Measurements from ENCODE around the gene ZNF217.
"Not testable (repeated sequence)": the region's sequence is repeated elsewhere in the genome, so short reads cannot be mapped to it uniquely, and the experiment has no call there.

ZNF217 gene

DNA sequence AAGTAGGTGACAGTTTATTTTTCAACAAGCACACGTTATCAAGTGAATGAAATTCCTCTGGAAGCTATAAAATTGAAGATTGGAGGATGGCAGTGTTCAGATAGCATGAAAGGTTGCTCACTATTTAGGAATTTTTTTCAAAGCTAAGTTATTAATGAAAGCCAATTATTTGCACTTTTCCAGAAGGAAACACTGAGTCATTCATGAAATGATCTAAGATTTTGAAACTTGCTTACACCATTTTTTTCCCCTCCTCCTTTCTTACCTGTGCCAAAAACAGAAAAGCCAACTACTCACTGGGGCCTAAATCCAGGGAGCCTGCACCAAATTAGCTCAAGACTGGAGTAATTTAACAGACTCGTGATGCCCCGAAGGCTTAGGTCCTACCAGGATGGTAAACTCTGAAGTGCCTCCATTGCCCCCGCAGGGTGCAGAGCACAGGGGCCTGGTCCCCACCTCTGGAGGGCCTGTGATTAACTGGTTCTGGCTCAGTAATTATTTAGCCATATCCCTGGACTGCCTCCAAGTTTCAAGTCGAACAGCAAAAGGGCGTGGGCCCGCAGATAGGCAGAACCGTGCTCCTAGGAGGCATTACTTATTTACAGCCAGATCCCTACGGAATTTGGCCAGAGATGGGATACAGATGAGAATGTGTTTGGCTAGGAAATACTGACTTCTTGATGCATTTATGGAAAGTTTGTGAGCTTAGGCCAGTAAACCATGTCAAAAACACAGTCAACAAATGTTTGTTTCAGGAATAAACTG, 28.0 kb upstream of the ZNF217 start:
- DNase-seq: peak; percentile 46

GRCh38 chr20:53618490-53619000, 24.9 kb upstream of the ZNF217 start:
- not testable (repeated sequence) for DNase-seq

DNA sequence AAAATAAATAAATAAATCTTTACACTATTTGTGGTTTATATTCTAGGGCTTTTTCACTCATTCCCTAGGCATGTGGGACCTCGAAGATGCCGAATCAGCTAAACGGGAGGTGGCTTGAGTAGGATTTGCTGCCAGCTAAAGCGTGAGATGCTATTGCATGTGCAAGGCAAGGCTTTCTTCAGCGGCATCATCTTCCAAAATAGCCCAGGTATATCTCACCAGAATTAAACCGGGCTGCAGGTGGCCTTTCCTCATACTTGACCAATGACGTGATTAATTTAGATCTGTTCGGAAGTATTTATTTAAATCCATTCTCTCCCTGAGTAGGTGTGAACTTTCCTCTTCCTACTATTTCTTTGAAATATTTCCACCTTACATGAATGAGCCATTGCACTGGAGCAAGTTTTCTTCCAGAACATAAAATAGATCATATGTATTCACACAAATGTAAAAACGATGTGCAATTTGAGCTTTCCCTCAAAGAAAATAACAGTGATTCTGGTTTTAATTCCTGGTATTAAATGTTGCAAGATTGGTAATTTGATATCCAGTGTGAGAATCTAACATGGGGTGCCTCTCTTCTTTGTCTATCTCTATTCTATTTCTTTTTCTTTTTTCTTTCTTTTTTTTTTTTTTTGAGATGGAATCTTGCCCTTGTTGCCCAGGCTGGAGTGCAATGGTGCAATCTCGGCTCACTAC, 24.3 kb upstream of the ZNF217 start:
- DNase-seq: no peak

DNA sequence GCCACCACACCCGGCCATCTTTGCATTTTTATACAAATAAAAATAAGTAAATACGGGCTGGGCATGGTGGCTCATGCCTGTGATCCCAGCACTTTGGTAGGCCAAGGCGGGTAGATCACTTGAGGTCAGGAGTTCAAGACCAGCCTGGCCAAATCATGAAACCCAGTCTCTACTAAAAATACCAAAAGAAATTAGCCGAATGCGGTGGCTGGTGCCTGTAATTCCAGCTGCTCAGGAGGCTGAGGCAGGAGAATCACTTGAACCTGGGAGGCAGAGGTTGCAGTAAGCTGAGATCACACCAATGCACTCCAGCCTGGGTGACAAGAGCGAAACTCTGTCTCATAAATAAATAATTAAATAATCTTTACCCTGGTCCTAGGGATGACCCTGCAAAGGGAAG, 22.9 kb upstream of the ZNF217 start:
- DNase-seq: not testable (repeated sequence)

- no peak for DNase-seq
Observed at GRCh38 chr20:53613748-53614147, 20.1 kb upstream of the ZNF217 start.

DNA sequence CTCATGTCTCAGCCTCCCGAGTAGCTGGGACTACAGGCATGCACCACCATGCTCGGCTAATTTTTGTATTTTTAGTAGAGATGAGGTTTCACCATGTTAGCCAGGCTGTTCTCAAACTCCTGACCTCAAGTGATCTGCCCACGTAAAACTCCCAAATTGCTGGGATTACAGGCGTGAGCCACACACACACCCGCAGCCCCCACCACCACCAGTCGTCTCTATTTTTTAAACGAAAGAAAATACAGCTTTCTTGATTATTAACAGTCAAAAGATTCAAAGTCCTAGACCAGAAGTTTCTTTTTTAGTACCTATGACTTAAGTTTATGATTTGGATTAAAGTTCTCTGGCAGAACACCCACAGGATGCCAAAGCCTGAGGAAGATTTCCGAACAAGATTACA, 18.6 kb upstream of the ZNF217 start:
- not testable (repeated sequence) for DNase-seq

GRCh38 chr20:53611449-53611894, 17.8 kb upstream of the ZNF217 start:
- no peak for DNase-seq

DNA sequence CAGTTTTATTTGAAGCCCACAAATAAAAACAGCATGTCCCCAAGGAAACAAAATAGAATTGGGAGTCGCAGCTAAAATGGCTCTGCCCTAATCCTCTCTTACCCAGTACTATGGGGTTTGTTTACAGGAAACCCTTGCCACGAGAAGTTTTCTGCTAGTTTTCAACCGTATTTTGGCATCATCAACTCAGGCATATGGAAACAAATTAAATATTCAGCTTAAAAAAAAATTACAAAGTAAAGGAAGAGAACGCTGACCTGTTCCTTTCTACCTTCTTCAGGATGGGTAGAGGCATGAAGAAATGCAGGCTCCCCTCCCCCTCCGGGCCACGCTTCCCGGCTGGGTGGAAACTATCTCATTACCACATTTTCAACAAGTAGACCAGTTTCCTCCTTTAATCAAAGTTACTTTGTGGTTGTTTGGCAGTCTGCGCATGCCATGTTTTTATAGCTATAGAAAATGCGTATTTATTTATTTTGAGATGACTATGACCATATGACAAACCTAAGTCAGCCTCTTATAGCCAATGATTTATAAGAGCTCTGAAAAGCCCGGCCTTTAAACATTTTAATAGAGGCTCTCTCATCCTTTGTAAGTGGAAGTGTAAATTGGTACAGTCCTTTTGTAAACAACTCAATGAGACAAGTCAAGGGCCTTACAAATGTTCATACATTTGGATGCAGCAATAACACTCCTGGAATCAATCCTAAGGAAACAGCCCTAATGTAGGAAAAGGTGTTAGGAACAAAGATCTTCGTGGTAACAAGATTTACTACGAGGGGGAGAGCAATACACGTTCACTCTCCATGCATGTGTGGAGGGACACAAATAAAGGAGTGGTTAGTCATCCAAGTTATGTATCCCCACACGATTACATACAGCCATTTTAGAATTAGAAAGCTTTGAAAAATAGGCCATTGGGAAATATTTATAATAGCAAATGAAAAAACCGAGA, 16.1 kb upstream of the ZNF217 start:
- peak; percentile 84 for DNase-seq

DNA sequence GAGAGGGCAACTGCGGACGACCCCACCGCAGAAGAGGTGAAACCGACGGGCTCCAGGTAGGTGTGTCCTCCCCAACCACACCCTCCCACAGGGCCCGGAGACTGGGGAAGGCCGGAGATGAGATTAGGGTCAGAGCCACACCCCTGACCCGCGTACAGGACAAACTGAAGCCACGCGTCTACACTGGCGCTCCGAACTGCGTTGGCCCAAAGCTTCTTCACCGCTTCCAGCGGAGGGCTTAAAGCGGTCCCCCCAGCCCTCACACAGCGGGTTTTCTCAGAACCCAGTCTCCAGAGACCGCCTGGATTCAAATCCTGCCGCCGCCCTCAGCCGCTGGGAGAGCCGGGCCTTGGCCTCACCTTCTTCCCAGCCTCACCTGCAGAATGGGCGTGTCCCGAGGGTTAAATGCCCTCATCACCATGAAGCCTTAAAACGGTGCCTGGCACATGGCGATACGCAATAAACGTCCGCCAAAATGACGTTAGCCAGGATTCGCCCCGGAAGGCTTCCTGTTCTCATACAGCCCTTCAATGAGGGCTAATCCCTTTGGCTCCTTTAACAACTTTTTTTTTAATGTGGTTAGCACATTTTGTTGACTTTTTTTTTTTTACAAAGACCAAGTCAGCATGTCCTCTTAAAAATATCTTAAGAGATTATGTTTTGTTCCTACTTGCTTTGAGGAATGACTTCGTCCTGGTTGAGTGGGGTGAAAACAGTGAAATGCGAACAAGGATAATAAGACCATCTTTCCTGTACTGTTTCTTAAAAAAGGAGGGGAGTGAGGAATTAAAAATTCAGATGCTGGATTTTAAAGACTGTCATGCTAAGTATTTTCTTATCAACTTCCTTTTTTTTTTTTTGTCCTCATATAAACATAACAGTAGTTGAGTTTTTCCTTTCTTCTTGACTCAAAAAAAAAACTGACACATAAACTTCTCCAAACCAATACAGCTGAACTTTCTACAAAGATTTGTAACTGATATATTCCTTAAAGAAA, 15.1 kb upstream of the ZNF217 start:
- DNase-seq: peak; percentile 51

DNA sequence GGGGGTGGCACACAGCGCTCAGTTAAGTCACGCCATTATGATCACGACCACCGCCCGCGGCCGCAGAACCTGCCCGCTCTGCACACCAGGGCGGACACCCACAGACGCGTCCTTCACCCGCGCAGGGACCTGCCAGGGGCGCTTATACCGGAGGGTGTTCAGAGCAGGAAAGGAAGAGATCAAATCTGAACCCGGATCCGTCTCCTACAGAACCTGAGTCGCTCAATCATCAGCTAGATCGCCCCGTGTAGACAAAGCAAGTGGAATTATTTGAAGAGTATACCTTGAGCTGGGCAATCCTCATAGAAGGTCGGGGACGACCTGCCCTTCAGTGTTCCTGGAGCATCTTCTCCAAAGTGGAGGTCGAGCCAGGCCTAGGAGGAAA, 14.4 kb upstream of the ZNF217 start:
- DNase-seq: no peak

GRCh38 chr20:53606364-53606985, 12.8 kb upstream of the ZNF217 start:
- no peak for DNase-seq

- DNase-seq: not testable (repeated sequence)
Observed at GRCh38 chr20:53605401-53605800, 11.8 kb upstream of the ZNF217 start.

DNA sequence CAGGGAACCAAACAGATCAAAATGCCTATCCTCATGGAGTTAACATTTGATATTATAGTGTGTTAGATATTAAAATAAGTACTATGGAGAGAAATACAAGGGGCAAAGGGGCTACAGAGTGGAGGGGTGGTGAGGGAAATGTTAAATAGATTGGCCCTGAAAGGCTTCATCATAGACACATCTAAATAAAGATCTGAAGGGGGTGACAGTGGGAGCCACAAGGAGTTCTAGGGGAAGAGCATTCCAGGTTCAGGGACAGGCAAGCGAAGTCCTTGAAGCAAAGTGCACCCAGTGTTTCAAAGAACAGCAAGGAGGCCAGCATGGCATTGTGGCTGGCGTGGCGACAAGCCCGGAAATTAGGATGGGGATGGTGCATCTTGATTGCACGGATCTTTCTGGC, 11.2 kb upstream of the ZNF217 start:
- DNase-seq: not testable (repeated sequence)

DNA sequence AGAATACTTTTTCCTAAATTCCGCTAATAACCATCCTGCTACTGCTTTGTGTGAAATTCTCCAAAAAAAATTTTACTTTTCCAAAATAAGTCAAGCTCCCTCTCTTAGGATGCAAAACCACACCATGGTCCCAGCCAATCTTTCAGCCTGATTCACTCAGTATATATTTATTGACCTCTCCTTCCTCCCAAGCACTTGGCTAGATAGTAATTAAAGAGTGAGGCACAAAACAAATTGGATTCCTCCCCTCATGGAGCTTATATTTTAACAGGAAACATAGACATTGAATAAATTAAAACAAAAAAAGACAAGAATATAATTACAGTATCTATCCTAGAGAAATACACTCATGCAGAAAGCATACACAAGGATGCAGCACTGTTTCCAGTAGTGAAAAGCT, 9.0 kb upstream of the ZNF217 start:
- no peak for DNase-seq

- no peak for DNase-seq
Observed at GRCh38 chr20:53599910-53600632, 6.4 kb upstream of the ZNF217 start.

- DNase-seq: no peak
Observed at GRCh38 chr20:53599378-53599777, 5.7 kb upstream of the ZNF217 start.

GRCh38 chr20:53599044-53599362, 5.4 kb upstream of the ZNF217 start:
- no peak for DNase-seq

GRCh38 chr20:53598140-53599043, 4.8 kb upstream of the ZNF217 start:
- peak; percentile 27 for DNase-seq

DNA sequence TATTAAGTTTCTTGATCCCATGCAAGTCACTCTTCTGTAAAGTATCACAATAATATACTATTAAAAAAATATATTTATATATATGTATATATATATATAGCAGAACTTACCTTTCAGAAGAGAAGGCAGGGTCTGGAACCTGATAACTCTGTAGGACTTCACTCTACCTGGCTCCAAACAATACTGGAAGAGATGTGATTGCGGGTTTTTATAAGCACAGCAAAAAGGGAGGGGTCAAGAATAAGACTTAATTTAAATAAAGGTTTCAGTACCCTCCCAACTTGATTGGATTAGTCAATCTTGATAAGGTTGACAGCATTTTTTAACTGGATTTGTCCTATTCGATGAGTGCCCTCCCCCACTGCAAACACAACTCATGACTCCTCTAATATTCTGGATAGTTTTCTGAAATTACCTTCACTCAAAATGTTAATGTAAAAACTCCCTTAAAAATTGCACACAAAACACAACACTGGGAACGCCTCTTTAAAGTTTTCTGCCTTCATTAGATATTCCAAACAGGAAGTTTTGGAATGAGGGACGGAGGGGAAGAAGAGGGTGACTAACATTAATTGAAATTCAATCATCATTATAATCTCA, 4.0 kb upstream of the ZNF217 start:
- no peak for DNase-seq
